H1 (cell line): Measurements from ENCODE around the gene NEK11.

Source experiments
- GABPA ChIP-seq: IDR thresholded peaks from 2 replicates; pipeline ENCODE4 v1.6.1; 2011; ENCODE audit warnings: mild to moderate bottlenecking, low read length, moderate library complexity, borderline replicate concordance; ENCODE audit not compliant: insufficient read depth
- KDM1A ChIP-seq: fragments of 200-600, 300-600 bp; sonication (generic); IDR thresholded peaks from 2 replicates; pipeline ENCODE4 v1.7.1; 2016; ENCODE audit warnings: mild to moderate bottlenecking, low read length, borderline replicate concordance

GRCh38 chr3:131008326-131008725, 18.4 kb upstream of the NEK11 start:
- TF ChIP-seq KDM1A (no peak), GABPA (no peak)
